Suprapubic skin (tissue), 4 donors: Measurements from ENCODE around the gene SP7.
"Not testable (repeated sequence)": the region's sequence is repeated elsewhere in the genome, so short reads cannot be mapped to it uniquely, and the experiment has no call there.

ENCODE experiments used
- EP300 ChIP-seq: sonication (generic); formaldehyde crosslinking; IDR thresholded peaks from one replicate; pipeline ENCODE4 v1.6.1; 2017; ENCODE audit warnings: antibody characterized with exemption
- POLR2A ChIP-seq, 2 donors: fragments of 450-650 bp; IDR thresholded peaks; one replicate each; pipeline ENCODE4 v1.6.1; 2017; ENCODE audit warnings: antibody characterized with exemption in 2 of 2, mild to moderate bottlenecking in 2 of 2, moderate library complexity in 2 of 2
- POLR2AphosphoS5 ChIP-seq, 3 donors: sonication (generic); formaldehyde crosslinking; IDR thresholded peaks; one replicate each; pipeline ENCODE4 v1.6.1; 2017; ENCODE audit warnings: antibody characterized with exemption in 3 of 3
- TF ChIP-seq, protein P1 (sequence below), 2 donors: fragments of 200-600 bp in 1 of 2; fragments of 450-650 bp in 1 of 2; sonication (generic) in 1 of 2; IDR thresholded peaks; one replicate each; pipeline ENCODE4 v1.5.1; 2016 to 2019; ENCODE audit warnings: antibody characterized with exemption in 2 of 2, mild to moderate bottlenecking in 1 of 2, moderate library complexity in 1 of 2

GRCh38 chr12:53373554-53374133 is 37.5 kb upstream of the SP7 start:
- TF ChIP-seq POLR2AphosphoS5 (IDR thresholded peaks at IDR 0.05); POLR2A (IDR thresholded peaks at IDR 0.05); EP300: not testable (repeated sequence)
- TF ChIP-seq, protein P1, sequence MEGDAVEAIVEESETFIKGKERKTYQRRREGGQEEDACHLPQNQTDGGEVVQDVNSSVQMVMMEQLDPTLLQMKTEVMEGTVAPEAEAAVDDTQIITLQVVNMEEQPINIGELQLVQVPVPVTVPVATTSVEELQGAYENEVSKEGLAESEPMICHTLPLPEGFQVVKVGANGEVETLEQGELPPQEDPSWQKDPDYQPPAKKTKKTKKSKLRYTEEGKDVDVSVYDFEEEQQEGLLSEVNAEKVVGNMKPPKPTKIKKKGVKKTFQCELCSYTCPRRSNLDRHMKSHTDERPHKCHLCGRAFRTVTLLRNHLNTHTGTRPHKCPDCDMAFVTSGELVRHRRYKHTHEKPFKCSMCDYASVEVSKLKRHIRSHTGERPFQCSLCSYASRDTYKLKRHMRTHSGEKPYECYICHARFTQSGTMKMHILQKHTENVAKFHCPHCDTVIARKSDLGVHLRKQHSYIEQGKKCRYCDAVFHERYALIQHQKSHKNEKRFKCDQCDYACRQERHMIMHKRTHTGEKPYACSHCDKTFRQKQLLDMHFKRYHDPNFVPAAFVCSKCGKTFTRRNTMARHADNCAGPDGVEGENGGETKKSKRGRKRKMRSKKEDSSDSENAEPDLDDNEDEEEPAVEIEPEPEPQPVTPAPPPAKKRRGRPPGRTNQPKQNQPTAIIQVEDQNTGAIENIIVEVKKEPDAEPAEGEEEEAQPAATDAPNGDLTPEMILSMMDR (IDR thresholded peaks at IDR 0.05): not testable (repeated sequence)
